CD14-positive monocyte (primary cell): ENCODE measurements around the gene TXLNA. TPM values are rescaled to one million over a fixed set of nuclear protein-coding genes. Genes with fewer than 3 reads are reported as not detected.

ENCODE experiments used
- DNase-seq, 3 donors: peaks; one replicate each; pipeline ENCODE4 v3.0.0-alpha.2; 2011 to 2022
- H2AFZ ChIP-seq: 2 replicates; pipeline ENCODE4 v1.6.0; 2012; ENCODE audit warnings: mild to moderate bottlenecking, low read depth, low read length, inconsistent platforms; ENCODE audit not compliant: insufficient read depth, poor library complexity, severe bottlenecking
- H3K27ac ChIP-seq, 2 donors: 1 replicate in 1 of 2; 2 replicates in 1 of 2; pipeline ENCODE4 v1.5.1; 2012 to 2013; ENCODE audit warnings: low read length in 2 of 2, control low read depth in 1 of 2, inconsistent platforms in 1 of 2, low read depth in 1 of 2, mild to moderate bottlenecking in 1 of 2
- H3K27me3 ChIP-seq, 2 donors: one replicate each; pipeline versions ENCODE4 v1.6.0 to v1.6.1; 2011 to 2013; ENCODE audit warnings: low read length in 2 of 2; ENCODE audit not compliant: control insufficient read depth in 2 of 2, insufficient read depth in 2 of 2
- H3K36me3 ChIP-seq, 2 donors: replicated peaks in 1 of 2; 1 replicate in 1 of 2; 2 replicates in 1 of 2; pipeline versions ENCODE4 v1.5.1 to v1.6.1; 2012 to 2013; ENCODE audit warnings: low read length in 2 of 2, control low read depth in 1 of 2, inconsistent platforms in 1 of 2, mild to moderate bottlenecking in 1 of 2; ENCODE audit not compliant: insufficient read depth in 2 of 2, control insufficient read depth in 1 of 2
- H3K4me1 ChIP-seq, 2 donors: 1 replicate in 1 of 2; 2 replicates in 1 of 2; pipeline versions ENCODE4 v1.5.1 to v1.6.1; 2012 to 2013; ENCODE audit warnings: low read length in 2 of 2, control low read depth in 1 of 2, inconsistent platforms in 1 of 2, mild to moderate bottlenecking in 1 of 2, moderate library complexity in 1 of 2; ENCODE audit not compliant: insufficient read depth in 2 of 2, control insufficient read depth in 1 of 2
- H3K4me2 ChIP-seq: replicated peaks from 2 replicates; pipeline ENCODE3; 2012; ENCODE audit warnings: low read length, moderate library complexity, mild to moderate bottlenecking; ENCODE audit not compliant: poor library complexity, severe bottlenecking; ENCODE audit errors: extremely low read depth
- H3K4me3 ChIP-seq, 3 experiments: fragments of 200-600 bp in 1 of 3; sonication (generic) in 1 of 3; replicated peaks in 1 of 3; 1 replicate in 2 of 3; 2 replicates in 1 of 3; pipeline ENCODE4 v1.5.1; 2011 to 2013; ENCODE audit warnings: low read length in 3 of 3, mild to moderate bottlenecking in 3 of 3, control low read depth in 2 of 3, low read depth in 2 of 3, inconsistent platforms in 1 of 3, moderate library complexity in 1 of 3
- H3K79me2 ChIP-seq: 2 replicates; pipeline ENCODE4 v1.6.0; 2012; ENCODE audit warnings: mild to moderate bottlenecking, control low read depth, inconsistent platforms, low read length, moderate library complexity; ENCODE audit not compliant: insufficient read depth
- H3K9ac ChIP-seq: 2 replicates; pipeline ENCODE4 v1.6.0; 2017; ENCODE audit warnings: low read length, mild to moderate bottlenecking; ENCODE audit not compliant: insufficient read depth, poor library complexity, severe bottlenecking
- H3K9me3 ChIP-seq, 2 donors: replicated peaks in 1 of 2; 1 replicate in 1 of 2; 2 replicates in 1 of 2; pipeline versions ENCODE4 v1.5.1 to v1.6.1; 2012 to 2013; ENCODE audit warnings: low read length in 2 of 2, control low read depth in 1 of 2; ENCODE audit not compliant: control insufficient read depth in 1 of 2, insufficient read depth in 1 of 2
- H4K20me1 ChIP-seq: 2 replicates; pipeline ENCODE4 v1.6.0; 2012; ENCODE audit warnings: mild to moderate bottlenecking, low read length, control low read depth, moderate library complexity; ENCODE audit not compliant: insufficient read depth
- H3K27ac Mint-ChIP-seq, 7 donors: one replicate each; pipeline ENCODE4 v1.8.0; 2020; ENCODE audit warnings: mild to moderate bottlenecking in 7 of 7, mixed read lengths in 7 of 7, moderate library complexity in 6 of 7, inconsistent platforms in 2 of 7
- H3K27me3 Mint-ChIP-seq, 3 donors: one replicate each; pipeline ENCODE4 v1.8.0; 2021 to 2022; ENCODE audit warnings: low read depth in 3 of 3, mild to moderate bottlenecking in 3 of 3, mixed read lengths in 3 of 3, moderate library complexity in 3 of 3, inconsistent platforms in 1 of 3
- H3K36me3 Mint-ChIP-seq, 2 donors: one replicate each; pipeline ENCODE4 v1.8.0; 2020; ENCODE audit warnings: mixed read lengths in 2 of 2, inconsistent platforms in 1 of 2, mild to moderate bottlenecking in 1 of 2
- H3K4me1 Mint-ChIP-seq: one replicate; pipeline ENCODE4 v1.8.0; 2020; ENCODE audit warnings: mild to moderate bottlenecking, mixed read lengths
- H3K4me3 Mint-ChIP-seq, 2 donors: one replicate each; pipeline ENCODE4 v1.8.0; 2020; ENCODE audit warnings: mild to moderate bottlenecking in 2 of 2, mixed read lengths in 2 of 2, moderate library complexity in 1 of 2
- H3K9me3 Mint-ChIP-seq, 7 donors: one replicate each; pipeline ENCODE4 v1.8.0; 2020 to 2022; ENCODE audit warnings: mixed read lengths in 7 of 7, mild to moderate bottlenecking in 6 of 7, moderate library complexity in 6 of 7, inconsistent platforms in 2 of 7
- WGBS: methylation state at CpG from one replicate; pipeline ENCODE4 v1.1.5; 2013; ENCODE audit warnings: missing lambda C conversion rate; ENCODE audit not compliant: insufficient coverage; 5-methylcytosine and 5-hydroxymethylcytosine counted together
- intact Hi-C, 2 donors: fragments of 100-400 bp; cut with micrococcal nuclease; formaldehyde crosslinking; loops; one replicate each; pipeline versions ENCODE4 v1.15.0 to v1.15.1; 2023
- polyA plus RNA-seq, 3 donors: library from polyadenylated mRNA; depleted of rRNA in 1 of 3; unstranded in 2 of 3; stranded (reverse) in 1 of 3; fragments of 300-500 nt in 2 of 3; fragments of >200 nt in 1 of 3; fragmentation: Illumina TruSeq in 2 of 3; gene quantifications; 1 replicate in 2 of 3; 2 replicates in 1 of 3; pipeline ENCODE4 v1.2.3, GENCODE V29; 2012 to 2021
- TF ChIP-seq, protein P1 (sequence below): fragments of 200-600 bp; IDR thresholded peaks from one replicate; pipeline ENCODE4 v1.8.0; 2022; ENCODE audit warnings: antibody characterized with exemption, mild to moderate bottlenecking

The TXLNA gene
- polyA plus RNA-seq, 3 donors = 12.3 to 15.3 (median 14.4) TPM

- H4K20me1 ChIP-seq = no peaks in the 10 kb centered on the region
- no peaks in the 10 kb centered on the region for H3K36me3 Mint-ChIP-seq
- H3K9ac ChIP-seq = no peak overlapping the region
- peak overlapping the region; percentile 85 for H2AFZ ChIP-seq
- H3K27ac ChIP-seq = no peak overlapping the region
- H3K4me1 ChIP-seq = peaks cover 20 to 29% of the 10 kb centered on the region in 2 donors
- H3K4me1 Mint-ChIP-seq = peaks cover 24% of the 10 kb centered on the region
- H3K27ac Mint-ChIP-seq = peak overlapping the region in 2 of 7 donors; percentile 11 to 45
- DNase-seq = peak in 2 of 3 donors; percentile 57 to 72
- no peaks in the 10 kb centered on the region for H3K9me3 ChIP-seq
- H3K4me3 Mint-ChIP-seq = peak overlapping the region; percentile 72 to 88
- intact Hi-C loops = no loop called here
- H3K9me3 Mint-ChIP-seq = peaks cover 0 to 3% (median 1%) of the 10 kb centered on the region in 7 donors
- peak overlapping the region; percentile 71 for H3K4me2 ChIP-seq
- peaks cover 0 to 30% of the 10 kb centered on the region in 2 donors for H3K27me3 ChIP-seq
- no peaks in the 10 kb centered on the region for H3K79me2 ChIP-seq
- peaks cover 24 to 33% (median 29%) of the 10 kb centered on the region in 3 donors for H3K27me3 Mint-ChIP-seq
- TF ChIP-seq, protein P1, sequence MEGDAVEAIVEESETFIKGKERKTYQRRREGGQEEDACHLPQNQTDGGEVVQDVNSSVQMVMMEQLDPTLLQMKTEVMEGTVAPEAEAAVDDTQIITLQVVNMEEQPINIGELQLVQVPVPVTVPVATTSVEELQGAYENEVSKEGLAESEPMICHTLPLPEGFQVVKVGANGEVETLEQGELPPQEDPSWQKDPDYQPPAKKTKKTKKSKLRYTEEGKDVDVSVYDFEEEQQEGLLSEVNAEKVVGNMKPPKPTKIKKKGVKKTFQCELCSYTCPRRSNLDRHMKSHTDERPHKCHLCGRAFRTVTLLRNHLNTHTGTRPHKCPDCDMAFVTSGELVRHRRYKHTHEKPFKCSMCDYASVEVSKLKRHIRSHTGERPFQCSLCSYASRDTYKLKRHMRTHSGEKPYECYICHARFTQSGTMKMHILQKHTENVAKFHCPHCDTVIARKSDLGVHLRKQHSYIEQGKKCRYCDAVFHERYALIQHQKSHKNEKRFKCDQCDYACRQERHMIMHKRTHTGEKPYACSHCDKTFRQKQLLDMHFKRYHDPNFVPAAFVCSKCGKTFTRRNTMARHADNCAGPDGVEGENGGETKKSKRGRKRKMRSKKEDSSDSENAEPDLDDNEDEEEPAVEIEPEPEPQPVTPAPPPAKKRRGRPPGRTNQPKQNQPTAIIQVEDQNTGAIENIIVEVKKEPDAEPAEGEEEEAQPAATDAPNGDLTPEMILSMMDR = no peak
- no peaks in the 10 kb centered on the region for H3K36me3 ChIP-seq
- H3K4me3 ChIP-seq = peak overlapping the region; percentile 12 to 68 (median 33)
- WGBS = 8% methylated on average over 61 of the region's 62 CpGs
Observed at GRCh38 chr1:32240140-32240951, 60.9 kb downstream of the TXLNA start.

- intact Hi-C loops = no loop called here
- H3K4me1 ChIP-seq = peaks cover 20 to 29% of the 10 kb centered on the region in 2 donors
- H3K27me3 ChIP-seq = peaks cover 0 to 30% of the 10 kb centered on the region in 2 donors
- Mint-ChIP-seq H3K4me3 (peak overlapping the region; percentile 72 to 88), H3K27me3 (peaks cover 24 to 33% (median 29%) of the 10 kb centered on the region in 3 donors), H3K4me1 (peaks cover 24% of the 10 kb centered on the region), H3K36me3 (no peaks in the 10 kb centered on the region), H3K27ac (peak overlapping the region in 3 of 7 donors; percentile 11 to 45 (median 30)), H3K9me3 (peaks cover 0 to 3% (median 1%) of the 10 kb centered on the region in 7 donors)
- H3K36me3 ChIP-seq = no peaks in the 10 kb centered on the region
- peak overlapping the region; percentile 46 for H3K9ac ChIP-seq
- peak in 2 of 3 donors; percentile 31 to 47 for DNase-seq
- H3K27ac ChIP-seq = no peak overlapping the region
- no peaks in the 10 kb centered on the region for H3K9me3 ChIP-seq
- peak overlapping the region; percentile 85 for H2AFZ ChIP-seq
- peak overlapping the region; percentile 71 for H3K4me2 ChIP-seq
- TF ChIP-seq, protein P1 = no peak
- WGBS = under 1% methylated on average over 41 of the region's 55 CpGs
- H4K20me1 ChIP-seq = no peaks in the 10 kb centered on the region
- H3K79me2 ChIP-seq = no peaks in the 10 kb centered on the region
- peak overlapping the region; percentile 12 to 68 (median 33) for H3K4me3 ChIP-seq
Observed at GRCh38 chr1:32241001-32241763, 61.7 kb downstream of the TXLNA start.
